ENCODE measurements around the gene GPX8. TPM values are rescaled to one million over a fixed set of nuclear protein-coding genes. Genes with fewer than 3 reads are reported as not detected.

The GPX8 gene
- total RNA-seq, 1 experiment from 2014 or later = 40.7 TPM

DNA sequence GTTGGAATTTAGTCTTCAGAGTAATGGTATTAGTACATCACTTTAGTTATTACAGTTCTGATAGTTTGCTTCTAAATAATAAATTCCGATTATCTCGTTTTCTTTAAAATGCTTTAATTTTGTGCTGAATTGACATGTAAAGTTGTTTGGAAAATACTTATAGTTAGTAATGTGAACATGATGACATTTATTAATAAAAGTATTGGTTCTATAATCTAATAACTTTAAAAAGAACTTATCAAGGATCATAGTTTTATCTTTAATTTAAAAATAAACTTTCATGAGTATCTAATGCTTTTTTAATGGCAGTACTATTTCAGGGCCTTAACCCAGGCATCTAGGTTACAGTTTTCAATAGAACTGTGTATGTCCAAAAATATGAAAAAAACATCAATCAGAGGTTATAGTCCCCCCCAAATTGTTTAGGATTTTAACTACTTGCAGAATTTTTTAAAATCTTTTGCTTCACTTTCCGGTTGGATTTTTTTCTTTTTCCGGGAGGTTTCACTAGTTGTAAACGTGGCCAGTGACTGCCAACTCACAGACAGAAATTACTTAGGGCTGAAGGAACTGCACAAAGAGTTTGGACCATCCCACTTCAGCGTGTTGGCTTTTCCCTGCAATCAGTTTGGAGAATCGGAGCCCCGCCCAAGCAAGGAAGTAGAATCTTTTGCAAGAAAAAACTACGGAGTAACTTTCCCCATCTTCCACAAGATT is 680 bp downstream of the GPX8 start:
- Histone ChIP-seq H3K36me3 (peaks cover 37% of the 10 kb centered on the region), H3K9me3 (no peaks in the 10 kb centered on the region), H3K4me3 (peak overlapping the region; percentile 67), H3K27me3 (no peaks in the 10 kb centered on the region)
- peak; percentile 83 for DNase-seq

DNA sequence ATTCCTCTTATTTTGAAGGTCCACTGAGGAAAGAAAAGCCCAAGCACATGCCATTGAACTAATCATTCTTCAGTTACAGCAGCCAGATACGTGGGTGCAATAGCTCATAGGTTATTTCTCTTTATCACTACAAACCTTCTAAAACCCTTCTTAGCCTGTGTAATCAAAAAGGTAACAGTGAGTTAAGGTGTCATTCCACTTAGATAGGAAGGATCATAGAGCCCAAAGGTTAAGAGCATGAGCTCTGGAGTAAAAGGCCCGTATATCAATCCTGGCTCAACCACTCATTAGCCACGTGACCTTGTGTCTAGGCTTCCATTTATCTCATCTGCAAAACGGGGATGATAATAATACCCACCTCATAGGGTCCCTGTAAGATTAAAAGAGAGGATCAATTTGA is 2.7 kb downstream of the GPX8 start:
- Histone ChIP-seq H3K27me3 (no peaks in the 10 kb centered on the region), H3K9me3 (no peaks in the 10 kb centered on the region), H3K4me3 (no peak overlapping the region), H3K36me3 (peaks cover 37% of the 10 kb centered on the region)
- no peak for DNase-seq

DNA sequence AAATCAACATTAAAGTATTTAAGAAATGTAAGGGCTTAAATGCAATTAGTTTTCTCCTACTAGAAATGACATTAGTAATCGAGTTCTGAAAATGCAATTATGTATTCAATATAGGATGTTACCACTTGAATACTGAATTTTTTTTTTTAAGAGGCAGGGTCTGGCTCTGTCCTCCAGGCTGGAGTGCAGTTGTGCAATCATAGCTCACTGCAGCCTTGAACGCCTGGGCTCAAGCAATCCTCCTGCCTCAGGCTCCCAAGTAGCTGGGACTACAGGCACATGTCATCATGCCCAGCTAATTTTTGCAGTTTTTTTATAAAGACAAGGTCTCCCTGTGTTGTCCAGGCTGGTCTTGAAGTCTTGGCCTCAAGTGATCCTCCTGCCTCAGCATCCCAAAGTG is 11.5 kb downstream of the GPX8 start:
- no peak for DNase-seq
- no peak overlapping the region for H3K4me3 ChIP-seq
- H3K36me3 ChIP-seq = no peaks in the 10 kb centered on the region
- no peaks in the 10 kb centered on the region; the same call in 1 of the 2 replicates for H3K27me3 ChIP-seq
- no peaks in the 10 kb centered on the region for H3K9me3 ChIP-seq

DNA sequence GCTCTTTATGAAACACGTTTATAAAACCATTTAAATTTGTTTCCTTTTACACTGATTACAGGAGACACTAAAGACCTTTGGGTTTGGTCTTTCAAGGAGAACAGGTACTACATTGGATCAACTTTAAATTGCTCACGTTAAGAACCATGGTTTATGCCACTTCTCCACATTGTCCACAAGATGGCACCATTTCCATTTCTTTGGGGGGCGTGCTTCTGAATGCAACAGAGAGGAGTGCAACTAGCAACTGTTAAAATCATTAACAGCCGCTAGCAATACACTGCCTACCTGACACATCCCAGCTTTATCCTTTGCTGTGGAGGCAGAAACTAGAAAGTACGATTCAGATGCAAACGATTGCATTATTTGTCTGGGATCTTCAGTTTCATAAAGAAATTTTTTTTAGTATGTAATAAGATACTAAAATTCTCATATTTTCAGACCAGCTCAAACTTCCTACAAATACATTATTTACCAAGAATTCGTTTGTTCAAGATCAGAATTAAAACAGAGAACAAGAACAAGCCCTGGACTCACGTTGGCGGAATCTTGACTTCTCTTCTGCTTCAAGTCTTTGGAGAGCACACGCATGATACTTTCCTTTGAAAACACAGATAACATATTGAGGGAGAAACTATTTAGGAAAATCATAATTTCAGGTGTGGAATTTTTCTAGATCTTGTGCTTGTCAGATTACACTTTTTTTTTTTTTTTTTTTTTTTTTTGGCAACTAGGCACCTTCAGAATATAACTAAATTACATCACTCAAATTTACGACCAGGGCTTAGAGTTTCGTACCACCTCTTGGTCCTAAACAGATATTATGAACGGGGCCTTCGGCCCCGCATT is 12.3 kb downstream of the GPX8 start:
- Histone ChIP-seq H3K4me3 (peak overlapping the region; percentile 49), H3K9me3 (no peaks in the 10 kb centered on the region), H3K36me3 (no peaks in the 10 kb centered on the region), H3K27me3 (no peaks in the 10 kb centered on the region; the same call in 1 of the 2 replicates)
- peak; percentile 45 for DNase-seq

DNA sequence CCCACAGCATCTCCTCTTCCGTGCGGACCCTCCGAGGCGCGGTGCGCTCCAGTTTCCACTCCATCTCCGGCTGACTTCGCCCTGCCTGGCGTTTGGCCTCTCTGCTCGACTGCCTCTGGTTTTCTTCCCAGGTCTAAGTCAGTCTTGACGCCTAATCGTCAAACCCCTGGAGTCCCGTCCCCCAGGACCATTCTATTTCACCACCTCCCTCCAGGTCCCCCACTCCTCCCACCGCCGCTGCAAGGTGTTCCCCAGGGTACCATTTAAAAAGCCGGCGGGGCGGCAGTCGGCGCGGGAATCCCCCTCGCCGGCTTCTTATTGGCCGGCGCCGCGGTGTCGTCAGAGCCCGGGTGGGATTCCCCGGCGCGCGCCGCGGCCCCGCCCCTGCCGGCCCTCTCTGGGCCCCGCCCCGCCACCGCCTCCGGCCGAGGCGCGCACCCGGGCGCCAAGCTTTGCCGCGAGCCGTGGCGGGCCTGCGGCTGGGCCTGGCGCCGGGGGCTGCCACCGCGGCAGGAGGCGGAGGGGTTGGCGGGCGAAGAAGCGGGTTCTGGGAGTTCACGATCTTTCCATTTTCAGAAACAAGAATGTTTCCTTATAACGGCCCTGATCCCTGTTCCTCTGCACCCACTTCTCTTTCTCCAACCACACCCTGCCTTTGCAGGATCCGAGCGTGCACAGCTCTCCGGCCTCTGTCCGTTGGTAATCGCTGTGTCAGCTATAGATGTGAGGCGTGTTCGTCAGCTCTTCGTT is 13.1 kb downstream of the GPX8 start, which contains the start of gene CDC20B:
Gene CDC20B (minus strand): TSS at position 241 of the 750 bp plus-strand sequence. CDS start 177 bp downstream, at position 64.
- Histone ChIP-seq H3K9me3 (no peaks in the 10 kb centered on the region), H3K4me3 (peak within 1 kb of the TSS; percentile 49), H3K36me3 (no peaks in the 10 kb centered on the region), H3K27me3 (no peaks in the 10 kb centered on the region; the same call in 1 of the 2 replicates)
- DNase-seq = peak; percentile 79

DNA sequence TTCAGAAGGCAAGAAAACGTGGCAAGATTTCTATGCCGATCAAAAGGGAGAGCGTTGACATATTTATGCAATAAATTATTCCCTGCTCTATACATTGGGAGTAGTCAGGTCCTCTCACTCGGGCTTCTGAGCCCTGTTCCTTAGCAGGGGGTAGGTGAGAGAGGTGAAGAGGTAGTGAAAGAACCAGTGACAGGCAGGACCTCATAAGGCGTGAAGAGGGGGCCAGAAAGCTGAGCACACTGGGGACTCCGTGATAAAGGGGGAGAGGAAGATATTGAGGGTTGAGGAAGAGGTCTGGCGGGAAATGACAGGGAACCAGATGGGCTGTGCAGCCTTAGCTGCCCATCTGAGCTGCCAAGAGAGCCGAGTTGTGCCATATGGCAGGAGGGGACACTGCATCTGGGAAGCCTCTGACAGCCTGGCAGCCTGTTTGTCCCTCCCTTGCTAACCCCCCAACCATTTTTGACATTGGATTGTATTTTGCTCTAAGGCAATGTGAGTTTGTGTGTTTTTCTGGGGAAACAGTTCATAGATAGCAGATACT is 13.8 kb downstream of the GPX8 start:
- no peaks in the 10 kb centered on the region for H3K36me3 ChIP-seq
- H3K27me3 ChIP-seq = no peaks in the 10 kb centered on the region; the same call in 1 of the 2 replicates
- H3K9me3 ChIP-seq = no peaks in the 10 kb centered on the region
- no peak for DNase-seq
- peak overlapping the region; percentile 49 for H3K4me3 ChIP-seq

DNA sequence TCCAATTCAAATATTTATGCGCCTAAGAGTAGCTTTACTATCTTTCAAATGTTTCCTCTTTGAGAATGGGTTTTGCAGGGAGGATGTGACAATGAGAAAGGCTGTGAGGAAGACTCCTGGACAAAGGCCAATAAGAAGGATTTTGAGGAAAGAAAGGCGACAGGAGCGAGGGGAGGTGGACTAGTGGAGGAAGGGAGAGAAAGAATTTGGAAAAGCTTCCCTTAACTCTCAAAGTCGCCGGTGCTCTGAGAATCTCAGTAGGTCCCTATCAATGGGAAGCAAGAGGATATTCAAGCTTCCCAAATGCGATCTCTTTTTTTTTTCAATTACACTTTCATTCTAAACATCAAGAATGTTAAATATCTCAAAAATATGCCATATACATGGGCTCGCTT is 15.8 kb downstream of the GPX8 start:
- Histone ChIP-seq H3K4me3 (peak overlapping the region; percentile 46), H3K9me3 (no peaks in the 10 kb centered on the region), H3K27me3 (no peaks in the 10 kb centered on the region; the same call in 1 of the 2 replicates), H3K36me3 (no peaks in the 10 kb centered on the region)
- DNase-seq = no peak

DNA sequence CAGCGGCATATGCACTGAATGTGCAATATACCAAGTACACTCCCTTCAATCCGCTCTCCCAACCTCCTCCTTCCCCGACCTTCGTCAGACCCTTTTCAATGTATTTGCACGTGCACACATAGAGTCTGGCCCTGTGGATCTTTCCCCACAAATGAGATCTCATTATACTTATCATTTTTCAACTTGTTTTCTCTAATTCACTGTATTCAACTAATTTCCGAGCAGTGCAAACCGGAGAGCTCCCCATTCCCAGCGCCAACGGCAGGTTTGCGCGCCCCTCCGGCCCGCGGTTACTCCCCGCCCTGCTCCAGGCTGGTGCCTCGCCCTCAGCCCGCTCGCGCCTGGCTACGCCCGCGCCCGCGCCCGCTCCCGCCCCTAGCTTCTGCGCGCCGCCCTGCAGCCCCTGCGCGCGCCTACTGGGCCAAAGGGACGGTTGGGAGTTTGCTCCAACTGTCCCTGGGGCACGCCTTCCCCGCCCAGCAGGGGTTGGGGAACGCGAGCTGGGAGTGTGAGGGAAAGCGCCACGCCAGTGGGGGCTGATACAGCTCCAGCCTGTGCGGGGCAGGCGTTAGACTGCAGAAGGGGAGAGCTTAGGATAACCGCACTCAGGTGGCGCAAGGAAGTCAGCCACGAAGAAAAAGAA is 16.3 kb downstream of the GPX8 start:
- no peaks in the 10 kb centered on the region for H3K9me3 ChIP-seq
- no peaks in the 10 kb centered on the region; the same call in 1 of the 2 replicates for H3K27me3 ChIP-seq

DNA sequence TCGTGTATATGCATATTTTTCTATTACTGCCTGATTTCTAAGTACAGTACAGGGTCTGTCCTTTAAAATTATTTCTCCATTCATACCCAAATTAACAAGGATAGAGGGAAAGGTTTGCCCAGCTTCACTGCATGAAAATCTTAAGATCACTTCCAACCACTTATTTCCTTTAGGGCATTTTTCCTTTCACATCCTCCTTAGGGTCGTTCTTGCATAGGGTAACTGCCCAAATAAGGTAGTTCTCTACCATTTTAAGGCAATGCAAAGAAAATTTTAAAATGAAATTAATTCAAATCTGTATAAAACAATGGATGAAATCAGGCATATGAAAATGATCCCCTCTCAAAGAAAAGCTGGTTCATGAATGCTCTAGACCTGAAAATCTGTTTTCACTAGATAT is 17.1 kb downstream of the GPX8 start:
- H3K9me3 ChIP-seq = no peaks in the 10 kb centered on the region
- H3K36me3 ChIP-seq = no peaks in the 10 kb centered on the region
- no peak for DNase-seq
- H3K4me3 ChIP-seq = peak overlapping the region; percentile 46
- no peaks in the 10 kb centered on the region; the same call in none of the 2 replicates for H3K27me3 ChIP-seq

More for the DNA sequence above, 16.3 kb downstream of the GPX8 start:
- DNase-seq = peak; percentile 83
- peak overlapping the region; percentile 46 for H3K4me3 ChIP-seq
- H3K36me3 ChIP-seq = no peaks in the 10 kb centered on the region

DNA sequence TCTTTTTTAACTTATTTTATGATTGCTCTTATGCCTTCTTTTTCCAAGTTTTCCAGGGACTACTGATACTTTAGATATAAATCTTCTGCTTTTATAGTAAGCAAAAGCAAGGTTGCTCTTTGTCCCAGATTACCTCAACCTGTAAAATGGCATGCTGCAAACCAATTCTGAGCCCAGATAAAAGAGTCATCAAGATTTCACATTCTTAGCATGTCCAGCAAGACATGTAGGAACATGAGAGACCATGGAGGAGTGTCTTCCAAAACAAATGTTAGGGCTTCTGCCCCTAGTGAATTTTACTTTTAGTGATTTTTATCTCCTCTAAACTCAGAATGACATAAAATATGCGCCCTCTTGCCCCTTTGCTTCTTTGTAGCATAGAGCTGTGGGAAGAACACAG is 20.0 kb downstream of the GPX8 start:
- Histone ChIP-seq H3K9me3 (no peaks in the 10 kb centered on the region), H3K4me3 (no peak overlapping the region), H3K27me3 (no peaks in the 10 kb centered on the region; the same call in none of the 2 replicates), H3K36me3 (no peaks in the 10 kb centered on the region)
- DNase-seq = no peak

DNA sequence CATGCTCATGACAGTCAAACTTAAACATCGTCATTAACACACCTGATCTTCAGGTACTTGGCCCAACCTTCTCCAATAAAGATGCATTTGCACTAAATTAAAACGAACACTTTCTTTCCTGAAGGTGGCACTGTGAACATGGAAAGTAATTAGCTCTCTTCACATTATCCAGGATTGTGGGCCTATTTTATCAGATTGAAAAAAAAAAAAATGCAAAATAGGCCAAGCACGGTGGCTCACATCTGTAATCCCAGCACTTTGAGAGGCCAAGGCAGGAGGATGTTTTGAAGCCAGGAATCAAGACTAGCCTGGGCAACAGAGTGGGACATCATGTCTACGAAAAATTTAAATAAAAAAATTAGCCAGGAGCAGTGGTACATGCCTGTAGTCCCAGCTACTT is 27.4 kb downstream of the GPX8 start:
- H3K9me3 ChIP-seq = no peaks in the 10 kb centered on the region
- no peaks in the 10 kb centered on the region for H3K36me3 ChIP-seq
- DNase-seq = no peak
- no peak overlapping the region for H3K4me3 ChIP-seq
- H3K27me3 ChIP-seq = no peaks in the 10 kb centered on the region

DNA sequence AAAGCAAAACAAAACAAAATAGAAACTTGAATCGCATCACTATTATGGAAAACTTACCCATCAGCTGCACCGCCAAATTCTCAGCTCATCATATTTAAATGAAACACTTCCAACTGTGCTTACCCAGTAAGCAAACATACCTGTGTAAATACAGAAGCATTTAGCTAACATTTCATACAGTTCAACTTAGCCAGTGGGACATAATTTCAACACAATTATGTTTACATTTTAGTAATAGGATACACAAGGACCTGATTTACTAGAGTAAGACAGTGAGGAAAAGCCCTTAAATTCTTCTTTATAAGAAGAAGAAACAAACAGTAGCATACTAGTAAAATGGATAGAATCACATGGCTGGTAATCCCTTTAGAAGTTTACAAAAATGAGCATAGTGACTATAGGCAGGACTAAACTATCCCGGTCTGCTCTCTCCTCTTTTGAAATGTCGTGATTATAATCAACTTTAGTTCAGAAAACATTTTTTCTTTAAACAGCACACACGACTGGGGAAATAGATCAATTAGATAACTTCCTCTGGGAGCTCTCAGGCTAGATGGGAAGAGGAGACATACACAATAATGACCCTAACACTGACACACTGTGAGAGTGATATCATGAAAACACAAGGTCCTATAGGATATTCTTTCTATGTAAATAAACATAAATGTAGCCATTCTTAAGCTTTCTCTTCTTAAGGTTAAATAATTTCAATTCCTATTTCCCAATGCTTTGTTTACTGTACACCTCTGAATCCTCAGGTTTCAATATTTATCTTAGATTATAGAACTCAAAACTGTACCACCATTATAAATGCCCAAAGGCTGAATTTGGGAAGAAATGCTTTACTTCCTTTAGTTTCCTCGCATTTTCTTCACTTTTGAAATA is 28.9 kb downstream of the GPX8 start:
- H3K36me3 ChIP-seq = no peaks in the 10 kb centered on the region
- no peak overlapping the region for H3K4me3 ChIP-seq
- no peaks in the 10 kb centered on the region for H3K9me3 ChIP-seq
- peaks cover 6% of the 10 kb centered on the region; the same call in 1 of the 2 replicates for H3K27me3 ChIP-seq
- no peak for DNase-seq

DNA sequence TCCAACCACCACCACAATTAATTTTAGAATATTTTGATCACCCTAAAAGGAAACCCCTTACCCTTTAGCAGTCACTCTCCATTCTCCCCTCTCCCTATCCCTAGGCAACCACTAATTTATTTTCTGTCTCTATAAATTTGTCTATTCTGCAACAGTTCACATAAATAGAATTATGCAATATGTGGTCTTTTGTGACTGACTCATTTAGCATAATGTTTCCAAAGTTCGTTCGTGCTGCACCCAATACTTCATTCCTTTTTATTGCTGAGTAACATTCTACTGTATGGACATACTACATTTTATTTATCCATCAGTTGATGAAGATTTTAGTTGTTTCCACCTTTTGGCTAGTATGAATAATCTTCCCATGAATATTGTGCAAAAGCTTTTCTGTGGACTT is 31.2 kb downstream of the GPX8 start:
- H3K9me3 ChIP-seq = no peaks in the 10 kb centered on the region
- H3K4me3 ChIP-seq = no peak overlapping the region
- DNase-seq = no peak
- H3K36me3 ChIP-seq = no peaks in the 10 kb centered on the region
- peaks cover 6% of the 10 kb centered on the region; the same call in 1 of the 2 replicates for H3K27me3 ChIP-seq

DNA sequence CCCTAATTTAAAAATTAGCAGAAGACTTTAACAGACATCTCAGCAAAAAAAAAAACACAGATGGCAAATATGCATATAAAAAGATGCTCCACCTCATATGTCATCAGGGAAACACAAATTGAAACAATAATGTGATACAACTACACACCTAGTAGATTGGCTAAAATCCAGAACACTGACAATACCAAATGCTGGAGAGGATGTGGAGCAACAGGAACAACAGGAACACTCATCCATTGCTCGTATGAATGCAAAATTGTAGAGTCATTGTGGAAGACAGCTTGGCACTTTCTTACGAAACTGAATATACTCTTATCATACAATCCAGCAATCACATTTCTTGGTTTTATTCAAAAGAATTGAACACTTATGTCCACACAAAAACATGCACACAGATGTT is 45.0 kb downstream of the GPX8 start:
- no peak for DNase-seq
- Histone ChIP-seq H3K27me3 (no peaks in the 10 kb centered on the region), H3K36me3 (no peaks in the 10 kb centered on the region), H3K4me3 (no peak overlapping the region), H3K9me3 (no peaks in the 10 kb centered on the region)

DNA sequence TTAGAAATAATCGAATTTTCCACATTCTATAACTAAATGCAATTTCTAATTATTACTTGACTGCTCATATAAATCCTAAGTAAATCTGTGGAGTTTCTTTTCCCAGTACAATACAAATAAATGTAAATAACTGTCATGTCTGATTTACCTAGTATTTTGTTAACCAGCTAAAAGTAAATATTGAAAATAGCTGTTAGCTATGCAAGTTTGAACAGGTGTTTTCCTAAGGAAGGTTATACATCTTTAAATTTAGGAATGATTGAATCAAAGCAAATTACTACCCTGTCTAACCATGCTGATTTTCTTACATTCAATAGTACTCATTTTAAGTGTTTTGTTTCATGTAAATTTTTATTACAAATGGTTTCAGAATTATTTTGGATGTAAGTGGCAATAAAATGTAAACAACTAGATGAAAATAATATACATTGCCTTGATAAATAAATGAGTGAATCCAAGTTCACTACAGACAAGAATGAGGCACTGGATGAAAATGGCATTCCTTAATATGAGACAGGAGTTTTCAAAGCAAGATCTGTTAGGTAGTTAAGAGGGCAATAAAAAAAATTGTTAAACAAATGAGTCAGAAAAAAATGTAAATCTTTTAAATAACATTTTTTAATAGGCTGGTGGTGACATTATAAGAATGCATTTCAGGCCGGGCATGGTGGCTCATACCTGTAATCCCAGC is 51.4 kb downstream of the GPX8 start:
- DNase-seq = no peak
- no peak overlapping the region for H3K4me3 ChIP-seq
- no peaks in the 10 kb centered on the region for H3K27me3 ChIP-seq
- no peaks in the 10 kb centered on the region for H3K36me3 ChIP-seq
- H3K9me3 ChIP-seq = no peaks in the 10 kb centered on the region

Measured in MG63 (cell line).